ENCODE measurements around the gene CCDC196.

- TF ChIP-seq, protein P1, sequence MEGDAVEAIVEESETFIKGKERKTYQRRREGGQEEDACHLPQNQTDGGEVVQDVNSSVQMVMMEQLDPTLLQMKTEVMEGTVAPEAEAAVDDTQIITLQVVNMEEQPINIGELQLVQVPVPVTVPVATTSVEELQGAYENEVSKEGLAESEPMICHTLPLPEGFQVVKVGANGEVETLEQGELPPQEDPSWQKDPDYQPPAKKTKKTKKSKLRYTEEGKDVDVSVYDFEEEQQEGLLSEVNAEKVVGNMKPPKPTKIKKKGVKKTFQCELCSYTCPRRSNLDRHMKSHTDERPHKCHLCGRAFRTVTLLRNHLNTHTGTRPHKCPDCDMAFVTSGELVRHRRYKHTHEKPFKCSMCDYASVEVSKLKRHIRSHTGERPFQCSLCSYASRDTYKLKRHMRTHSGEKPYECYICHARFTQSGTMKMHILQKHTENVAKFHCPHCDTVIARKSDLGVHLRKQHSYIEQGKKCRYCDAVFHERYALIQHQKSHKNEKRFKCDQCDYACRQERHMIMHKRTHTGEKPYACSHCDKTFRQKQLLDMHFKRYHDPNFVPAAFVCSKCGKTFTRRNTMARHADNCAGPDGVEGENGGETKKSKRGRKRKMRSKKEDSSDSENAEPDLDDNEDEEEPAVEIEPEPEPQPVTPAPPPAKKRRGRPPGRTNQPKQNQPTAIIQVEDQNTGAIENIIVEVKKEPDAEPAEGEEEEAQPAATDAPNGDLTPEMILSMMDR (IDR thresholded peaks at IDR 0.05) = no peak
- TF ChIP-seq POLR2AphosphoS5 (IDR thresholded peaks at IDR 0.05) = no peak
Observed at GRCh38 chr14:66509874-66510273, 23.7 kb downstream of the CCDC196 start.

Measured in upper lobe of left lung (tissue), 4 donors.